ENCODE measurements around the gene PTS.
A peak's percentile ranks its signal among the peaks of the same experiment; 100 is the strongest.

Gene PTS

GRCh38 chr11:112200252-112200651 is 26.0 kb upstream of the PTS start:
- H3K4me3 ChIP-seq (ENCODE audit: low read depth in 1 of 2, low read length in 2 of 2) = no peak overlapping the region
- H3K27ac ChIP-seq (ENCODE audit: low read depth, low read length) = no peak overlapping the region
- H3K36me3 ChIP-seq (ENCODE audit: insufficient read depth, low read length) = no peaks in the 10 kb centered on the region
- no peaks in the 10 kb centered on the region for H3K4me1 ChIP-seq (ENCODE audit: insufficient read depth, low read length)
- H3K9me3 ChIP-seq (ENCODE audit: low read length) = no peaks in the 10 kb centered on the region
- H3K27me3 ChIP-seq (ENCODE audit: control insufficient read depth in 1 of 2, insufficient read depth in 2 of 2, low read length in 2 of 2) = no peaks in the 10 kb centered on the region
- no peak overlapping the region for H3K9ac ChIP-seq (ENCODE audit: low read length)

GRCh38 chr11:112206071-112206470 is 20.2 kb upstream of the PTS start:
- H3K9me3 ChIP-seq (ENCODE audit: low read length) = no peaks in the 10 kb centered on the region
- H3K9ac ChIP-seq (ENCODE audit: low read length) = no peak overlapping the region
- H3K27me3 ChIP-seq (ENCODE audit: control insufficient read depth in 1 of 2, insufficient read depth in 2 of 2, low read length in 2 of 2) = no peaks in the 10 kb centered on the region
- no peak overlapping the region for H3K4me3 ChIP-seq (ENCODE audit: low read depth in 1 of 2, low read length in 2 of 2)
- H3K4me1 ChIP-seq (ENCODE audit: insufficient read depth, low read length) = no peaks in the 10 kb centered on the region
- no peak overlapping the region for H3K27ac ChIP-seq (ENCODE audit: low read depth, low read length)
- H3K36me3 ChIP-seq (ENCODE audit: insufficient read depth, low read length) = no peaks in the 10 kb centered on the region

- no peak overlapping the region for H3K4me3 ChIP-seq (ENCODE audit: low read depth in 1 of 2, low read length in 2 of 2)
- H3K9me3 ChIP-seq (ENCODE audit: low read length) = no peaks in the 10 kb centered on the region
- H3K9ac ChIP-seq (ENCODE audit: low read length) = no peak overlapping the region
- no peaks in the 10 kb centered on the region for H3K4me1 ChIP-seq (ENCODE audit: insufficient read depth, low read length)
- no peaks in the 10 kb centered on the region for H3K27me3 ChIP-seq (ENCODE audit: control insufficient read depth in 1 of 2, insufficient read depth in 2 of 2, low read length in 2 of 2)
- no peak overlapping the region for H3K27ac ChIP-seq (ENCODE audit: low read depth, low read length)
- no peaks in the 10 kb centered on the region for H3K36me3 ChIP-seq (ENCODE audit: insufficient read depth, low read length)
Measured at GRCh38 chr11:112210890-112211289, 15.3 kb upstream of the PTS start.

- Histone ChIP-seq H3K9me3 (ENCODE audit: low read length) (no peaks in the 10 kb centered on the region), H3K27ac (ENCODE audit: low read depth, low read length) (no peak overlapping the region), H3K4me3 (ENCODE audit: low read depth in 1 of 2, low read length in 2 of 2) (no peak overlapping the region), H3K36me3 (ENCODE audit: insufficient read depth, low read length) (no peaks in the 10 kb centered on the region), H3K27me3 (ENCODE audit: control insufficient read depth in 1 of 2, insufficient read depth in 2 of 2, low read length in 2 of 2) (no peaks in the 10 kb centered on the region), H3K9ac (ENCODE audit: low read length) (no peak overlapping the region), H3K4me1 (ENCODE audit: insufficient read depth, low read length) (no peaks in the 10 kb centered on the region)
Measured at GRCh38 chr11:112211536-112211935, 14.7 kb upstream of the PTS start.

GRCh38 chr11:112212290-112212689 is 13.9 kb upstream of the PTS start:
- H3K9ac ChIP-seq (ENCODE audit: low read length) = no peak overlapping the region
- no peaks in the 10 kb centered on the region for H3K4me1 ChIP-seq (ENCODE audit: insufficient read depth, low read length)
- H3K36me3 ChIP-seq (ENCODE audit: insufficient read depth, low read length) = no peaks in the 10 kb centered on the region
- no peaks in the 10 kb centered on the region for H3K27me3 ChIP-seq (ENCODE audit: control insufficient read depth in 1 of 2, insufficient read depth in 2 of 2, low read length in 2 of 2)
- no peak overlapping the region for H3K4me3 ChIP-seq (ENCODE audit: low read depth in 1 of 2, low read length in 2 of 2)
- H3K9me3 ChIP-seq (ENCODE audit: low read length) = no peaks in the 10 kb centered on the region
- H3K27ac ChIP-seq (ENCODE audit: low read depth, low read length) = no peak overlapping the region

- Histone ChIP-seq H3K27ac (ENCODE audit: low read depth, low read length) (no peak overlapping the region), H3K4me1 (ENCODE audit: insufficient read depth, low read length) (no peaks in the 10 kb centered on the region), H3K9ac (ENCODE audit: low read length) (no peak overlapping the region), H3K36me3 (ENCODE audit: insufficient read depth, low read length) (no peaks in the 10 kb centered on the region), H3K27me3 (ENCODE audit: control insufficient read depth in 1 of 2, insufficient read depth in 2 of 2, low read length in 2 of 2) (no peaks in the 10 kb centered on the region), H3K4me3 (ENCODE audit: low read depth in 1 of 2, low read length in 2 of 2) (no peak overlapping the region), H3K9me3 (ENCODE audit: low read length) (no peaks in the 10 kb centered on the region)
Measured at GRCh38 chr11:112212710-112213109, 13.5 kb upstream of the PTS start.

- no peaks in the 10 kb centered on the region for H3K4me1 ChIP-seq (ENCODE audit: insufficient read depth, low read length)
Measured at GRCh38 chr11:112213753-112214152, 12.5 kb upstream of the PTS start.

GRCh38 chr11:112215621-112216020 is 10.6 kb upstream of the PTS start:
- H3K27ac ChIP-seq (ENCODE audit: low read depth, low read length) = no peak overlapping the region
- no peak overlapping the region for H3K4me3 ChIP-seq (ENCODE audit: low read depth in 1 of 2, low read length in 2 of 2)
- H3K27me3 ChIP-seq (ENCODE audit: control insufficient read depth in 1 of 2, insufficient read depth in 2 of 2, low read length in 2 of 2) = no peaks in the 10 kb centered on the region
- H3K4me1 ChIP-seq (ENCODE audit: insufficient read depth, low read length) = peaks cover 6% of the 10 kb centered on the region
- no peak overlapping the region for H3K9ac ChIP-seq (ENCODE audit: low read length)
- H3K9me3 ChIP-seq (ENCODE audit: low read length) = no peaks in the 10 kb centered on the region
- H3K36me3 ChIP-seq (ENCODE audit: insufficient read depth, low read length) = no peaks in the 10 kb centered on the region

More at GRCh38 chr11:112213753-112214152, 12.5 kb upstream of the PTS start:
- H3K9me3 ChIP-seq (ENCODE audit: low read length) = no peaks in the 10 kb centered on the region
- no peak overlapping the region for H3K4me3 ChIP-seq (ENCODE audit: low read depth in 1 of 2, low read length in 2 of 2)
- H3K27me3 ChIP-seq (ENCODE audit: control insufficient read depth in 1 of 2, insufficient read depth in 2 of 2, low read length in 2 of 2) = no peaks in the 10 kb centered on the region
- no peak overlapping the region for H3K9ac ChIP-seq (ENCODE audit: low read length)
- H3K36me3 ChIP-seq (ENCODE audit: insufficient read depth, low read length) = no peaks in the 10 kb centered on the region
- no peak overlapping the region for H3K27ac ChIP-seq (ENCODE audit: low read depth, low read length)

GRCh38 chr11:112216561-112217105 is 9.6 kb upstream of the PTS start:
- Histone ChIP-seq H3K9me3 (ENCODE audit: low read length) (no peaks in the 10 kb centered on the region), H3K36me3 (ENCODE audit: insufficient read depth, low read length) (no peaks in the 10 kb centered on the region), H3K9ac (ENCODE audit: low read length) (no peak overlapping the region), H3K4me3 (ENCODE audit: low read depth in 1 of 2, low read length in 2 of 2) (no peak overlapping the region), H3K27ac (ENCODE audit: low read depth, low read length) (no peak overlapping the region), H3K4me1 (ENCODE audit: insufficient read depth, low read length) (peaks cover 16% of the 10 kb centered on the region), H3K27me3 (ENCODE audit: control insufficient read depth in 1 of 2, insufficient read depth in 2 of 2, low read length in 2 of 2) (no peaks in the 10 kb centered on the region)

GRCh38 chr11:112219476-112220232 is 6.6 kb upstream of the PTS start:
- Histone ChIP-seq H3K4me3 (ENCODE audit: low read depth in 1 of 2, low read length in 2 of 2) (no peak overlapping the region), H3K36me3 (ENCODE audit: insufficient read depth, low read length) (no peaks in the 10 kb centered on the region), H3K27me3 (ENCODE audit: control insufficient read depth in 1 of 2, insufficient read depth in 2 of 2, low read length in 2 of 2) (no peaks in the 10 kb centered on the region), H3K4me1 (ENCODE audit: insufficient read depth, low read length) (peaks cover 20% of the 10 kb centered on the region), H3K9ac (ENCODE audit: low read length) (no peak overlapping the region), H3K27ac (ENCODE audit: low read depth, low read length) (no peak overlapping the region), H3K9me3 (ENCODE audit: low read length) (no peaks in the 10 kb centered on the region)

- Histone ChIP-seq H3K4me1 (ENCODE audit: insufficient read depth, low read length) (peaks cover 20% of the 10 kb centered on the region), H3K27ac (ENCODE audit: low read depth, low read length) (peak overlapping the region; percentile 39), H3K4me3 (ENCODE audit: low read depth in 1 of 2, low read length in 2 of 2) (no peak overlapping the region), H3K9ac (ENCODE audit: low read length) (no peak overlapping the region), H3K36me3 (ENCODE audit: insufficient read depth, low read length) (no peaks in the 10 kb centered on the region), H3K27me3 (ENCODE audit: control insufficient read depth in 1 of 2, insufficient read depth in 2 of 2, low read length in 2 of 2) (no peaks in the 10 kb centered on the region), H3K9me3 (ENCODE audit: low read length) (no peaks in the 10 kb centered on the region)
Measured at GRCh38 chr11:112221274-112221835, 4.9 kb upstream of the PTS start.

- Histone ChIP-seq H3K4me1 (ENCODE audit: insufficient read depth, low read length) (peaks cover 23% of the 10 kb centered on the region), H3K27ac (ENCODE audit: low read depth, low read length) (no peak overlapping the region), H3K4me3 (ENCODE audit: low read depth in 1 of 2, low read length in 2 of 2) (no peak overlapping the region), H3K27me3 (ENCODE audit: control insufficient read depth in 1 of 2, insufficient read depth in 2 of 2, low read length in 2 of 2) (no peaks in the 10 kb centered on the region), H3K9ac (ENCODE audit: low read length) (no peak overlapping the region), H3K9me3 (ENCODE audit: low read length) (no peaks in the 10 kb centered on the region), H3K36me3 (ENCODE audit: insufficient read depth, low read length) (no peaks in the 10 kb centered on the region)
Measured at GRCh38 chr11:112222303-112222702, 3.9 kb upstream of the PTS start.
